CD14-positive monocyte (primary cell): ENCODE measurements around the gene SLC37A1. TPM values are rescaled to one million over a fixed set of nuclear protein-coding genes. Genes with fewer than 3 reads are reported as not detected.

ENCODE experiments used
- DNase-seq, 3 donors: peaks; one replicate each; pipeline ENCODE4 v3.0.0-alpha.2; 2011 to 2022
- H2AFZ ChIP-seq: 2 replicates; pipeline ENCODE4 v1.6.0; 2012; ENCODE audit warnings: mild to moderate bottlenecking, low read depth, low read length, inconsistent platforms; ENCODE audit not compliant: insufficient read depth, poor library complexity, severe bottlenecking
- H3K27ac ChIP-seq, 2 donors: 1 replicate in 1 of 2; 2 replicates in 1 of 2; pipeline ENCODE4 v1.5.1; 2012 to 2013; ENCODE audit warnings: low read length in 2 of 2, control low read depth in 1 of 2, inconsistent platforms in 1 of 2, low read depth in 1 of 2, mild to moderate bottlenecking in 1 of 2
- H3K27me3 ChIP-seq, 2 donors: one replicate each; pipeline versions ENCODE4 v1.6.0 to v1.6.1; 2011 to 2013; ENCODE audit warnings: low read length in 2 of 2; ENCODE audit not compliant: control insufficient read depth in 2 of 2, insufficient read depth in 2 of 2
- H3K36me3 ChIP-seq, 2 donors: replicated peaks in 1 of 2; 1 replicate in 1 of 2; 2 replicates in 1 of 2; pipeline versions ENCODE4 v1.5.1 to v1.6.1; 2012 to 2013; ENCODE audit warnings: low read length in 2 of 2, control low read depth in 1 of 2, inconsistent platforms in 1 of 2, mild to moderate bottlenecking in 1 of 2; ENCODE audit not compliant: insufficient read depth in 2 of 2, control insufficient read depth in 1 of 2
- H3K4me1 ChIP-seq, 2 donors: 1 replicate in 1 of 2; 2 replicates in 1 of 2; pipeline versions ENCODE4 v1.5.1 to v1.6.1; 2012 to 2013; ENCODE audit warnings: low read length in 2 of 2, control low read depth in 1 of 2, inconsistent platforms in 1 of 2, mild to moderate bottlenecking in 1 of 2, moderate library complexity in 1 of 2; ENCODE audit not compliant: insufficient read depth in 2 of 2, control insufficient read depth in 1 of 2
- H3K4me2 ChIP-seq: replicated peaks from 2 replicates; pipeline ENCODE3; 2012; ENCODE audit warnings: low read length, moderate library complexity, mild to moderate bottlenecking; ENCODE audit not compliant: poor library complexity, severe bottlenecking; ENCODE audit errors: extremely low read depth
- H3K4me3 ChIP-seq, 3 experiments: fragments of 200-600 bp in 1 of 3; sonication (generic) in 1 of 3; replicated peaks in 1 of 3; 1 replicate in 2 of 3; 2 replicates in 1 of 3; pipeline ENCODE4 v1.5.1; 2011 to 2013; ENCODE audit warnings: low read length in 3 of 3, mild to moderate bottlenecking in 3 of 3, control low read depth in 2 of 3, low read depth in 2 of 3, inconsistent platforms in 1 of 3, moderate library complexity in 1 of 3
- H3K79me2 ChIP-seq: 2 replicates; pipeline ENCODE4 v1.6.0; 2012; ENCODE audit warnings: mild to moderate bottlenecking, control low read depth, inconsistent platforms, low read length, moderate library complexity; ENCODE audit not compliant: insufficient read depth
- H3K9ac ChIP-seq: 2 replicates; pipeline ENCODE4 v1.6.0; 2017; ENCODE audit warnings: low read length, mild to moderate bottlenecking; ENCODE audit not compliant: insufficient read depth, poor library complexity, severe bottlenecking
- H3K9me3 ChIP-seq, 2 donors: replicated peaks in 1 of 2; 1 replicate in 1 of 2; 2 replicates in 1 of 2; pipeline versions ENCODE4 v1.5.1 to v1.6.1; 2012 to 2013; ENCODE audit warnings: low read length in 2 of 2, control low read depth in 1 of 2; ENCODE audit not compliant: control insufficient read depth in 1 of 2, insufficient read depth in 1 of 2
- H4K20me1 ChIP-seq: 2 replicates; pipeline ENCODE4 v1.6.0; 2012; ENCODE audit warnings: mild to moderate bottlenecking, low read length, control low read depth, moderate library complexity; ENCODE audit not compliant: insufficient read depth
- H3K27ac Mint-ChIP-seq, 7 donors: one replicate each; pipeline ENCODE4 v1.8.0; 2020; ENCODE audit warnings: mild to moderate bottlenecking in 7 of 7, mixed read lengths in 7 of 7, moderate library complexity in 6 of 7, inconsistent platforms in 2 of 7
- H3K27me3 Mint-ChIP-seq, 3 donors: one replicate each; pipeline ENCODE4 v1.8.0; 2021 to 2022; ENCODE audit warnings: low read depth in 3 of 3, mild to moderate bottlenecking in 3 of 3, mixed read lengths in 3 of 3, moderate library complexity in 3 of 3, inconsistent platforms in 1 of 3
- H3K36me3 Mint-ChIP-seq, 2 donors: one replicate each; pipeline ENCODE4 v1.8.0; 2020; ENCODE audit warnings: mixed read lengths in 2 of 2, inconsistent platforms in 1 of 2, mild to moderate bottlenecking in 1 of 2
- H3K4me1 Mint-ChIP-seq: one replicate; pipeline ENCODE4 v1.8.0; 2020; ENCODE audit warnings: mild to moderate bottlenecking, mixed read lengths
- H3K4me3 Mint-ChIP-seq, 2 donors: one replicate each; pipeline ENCODE4 v1.8.0; 2020; ENCODE audit warnings: mild to moderate bottlenecking in 2 of 2, mixed read lengths in 2 of 2, moderate library complexity in 1 of 2
- H3K9me3 Mint-ChIP-seq, 7 donors: one replicate each; pipeline ENCODE4 v1.8.0; 2020 to 2022; ENCODE audit warnings: mixed read lengths in 7 of 7, mild to moderate bottlenecking in 6 of 7, moderate library complexity in 6 of 7, inconsistent platforms in 2 of 7
- WGBS: methylation state at CpG from one replicate; pipeline ENCODE4 v1.1.5; 2013; ENCODE audit warnings: missing lambda C conversion rate; ENCODE audit not compliant: insufficient coverage; 5-methylcytosine and 5-hydroxymethylcytosine counted together
- intact Hi-C, 2 donors: fragments of 100-400 bp; cut with micrococcal nuclease; formaldehyde crosslinking; loops; one replicate each; pipeline versions ENCODE4 v1.15.0 to v1.15.1; 2023
- polyA plus RNA-seq, 3 donors: library from polyadenylated mRNA; depleted of rRNA in 1 of 3; unstranded in 2 of 3; stranded (reverse) in 1 of 3; fragments of 300-500 nt in 2 of 3; fragments of >200 nt in 1 of 3; fragmentation: Illumina TruSeq in 2 of 3; gene quantifications; 1 replicate in 2 of 3; 2 replicates in 1 of 3; pipeline ENCODE4 v1.2.3, GENCODE V29; 2012 to 2021
- TF ChIP-seq, protein P1 (sequence below): fragments of 200-600 bp; IDR thresholded peaks from one replicate; pipeline ENCODE4 v1.8.0; 2022; ENCODE audit warnings: antibody characterized with exemption, mild to moderate bottlenecking

Gene SLC37A1
- polyA plus RNA-seq, 3 donors = 2.7 to 12.4 (median 4.3) TPM

DNA sequence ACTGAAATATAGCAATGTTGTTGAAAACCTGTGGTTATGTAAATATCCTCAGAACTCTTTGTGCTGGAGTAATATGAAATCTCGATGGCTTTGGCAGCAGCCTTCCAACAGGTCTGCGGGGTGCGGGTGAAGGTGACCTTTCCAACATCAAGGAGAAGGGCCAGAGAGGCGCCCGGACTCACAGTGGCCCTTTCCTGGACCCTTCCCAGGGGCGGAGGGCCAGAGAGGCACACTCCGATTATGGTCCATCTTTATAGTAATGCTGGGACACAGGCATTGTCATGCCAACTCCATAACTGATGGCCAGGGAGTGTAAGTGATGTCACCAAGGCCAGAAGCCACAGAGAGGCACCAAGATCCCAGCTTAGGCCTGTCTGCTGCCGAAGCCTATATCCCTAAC lies 18.1 kb downstream of the SLC37A1 start:
- Histone ChIP-seq H3K4me3 (no peak overlapping the region), H3K79me2 (no peaks in the 10 kb centered on the region), H3K36me3 (peaks cover 10 to 42% of the 10 kb centered on the region in 2 donors), H3K4me1 (peaks cover 37 to 45% of the 10 kb centered on the region in 2 donors), H2AFZ (no peak overlapping the region), H3K27ac (no peak overlapping the region), H3K4me2 (no peak overlapping the region), H3K9me3 (no peaks in the 10 kb centered on the region), H4K20me1 (no peaks in the 10 kb centered on the region), H3K9ac (no peak overlapping the region), H3K27me3 (no peaks in the 10 kb centered on the region)
- DNase-seq = no peak
- peaks cover 47% of the 10 kb centered on the region for H3K4me1 Mint-ChIP-seq
- H3K9me3 Mint-ChIP-seq = peaks cover 0 to 2% (median 0%) of the 10 kb centered on the region in 7 donors
- H3K27me3 Mint-ChIP-seq = peaks cover 0 to 3% (median 2%) of the 10 kb centered on the region in 3 donors
- intact Hi-C loops = loop anchor here in 1 of 2 donors (5.0 kb wide), 1 partner anchor 34 kb away; the partner anchor contains the start of gene RSPH1
- peak overlapping the region in 1 of 7 donors; percentile 70 for H3K27ac Mint-ChIP-seq
- no peak overlapping the region for H3K4me3 Mint-ChIP-seq
- H3K36me3 Mint-ChIP-seq = peaks cover 41 to 45% of the 10 kb centered on the region in 2 donors
- WGBS = 94% methylated on average over 7 of the region's 8 CpGs
- TF ChIP-seq, protein P1, sequence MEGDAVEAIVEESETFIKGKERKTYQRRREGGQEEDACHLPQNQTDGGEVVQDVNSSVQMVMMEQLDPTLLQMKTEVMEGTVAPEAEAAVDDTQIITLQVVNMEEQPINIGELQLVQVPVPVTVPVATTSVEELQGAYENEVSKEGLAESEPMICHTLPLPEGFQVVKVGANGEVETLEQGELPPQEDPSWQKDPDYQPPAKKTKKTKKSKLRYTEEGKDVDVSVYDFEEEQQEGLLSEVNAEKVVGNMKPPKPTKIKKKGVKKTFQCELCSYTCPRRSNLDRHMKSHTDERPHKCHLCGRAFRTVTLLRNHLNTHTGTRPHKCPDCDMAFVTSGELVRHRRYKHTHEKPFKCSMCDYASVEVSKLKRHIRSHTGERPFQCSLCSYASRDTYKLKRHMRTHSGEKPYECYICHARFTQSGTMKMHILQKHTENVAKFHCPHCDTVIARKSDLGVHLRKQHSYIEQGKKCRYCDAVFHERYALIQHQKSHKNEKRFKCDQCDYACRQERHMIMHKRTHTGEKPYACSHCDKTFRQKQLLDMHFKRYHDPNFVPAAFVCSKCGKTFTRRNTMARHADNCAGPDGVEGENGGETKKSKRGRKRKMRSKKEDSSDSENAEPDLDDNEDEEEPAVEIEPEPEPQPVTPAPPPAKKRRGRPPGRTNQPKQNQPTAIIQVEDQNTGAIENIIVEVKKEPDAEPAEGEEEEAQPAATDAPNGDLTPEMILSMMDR = no peak

DNA sequence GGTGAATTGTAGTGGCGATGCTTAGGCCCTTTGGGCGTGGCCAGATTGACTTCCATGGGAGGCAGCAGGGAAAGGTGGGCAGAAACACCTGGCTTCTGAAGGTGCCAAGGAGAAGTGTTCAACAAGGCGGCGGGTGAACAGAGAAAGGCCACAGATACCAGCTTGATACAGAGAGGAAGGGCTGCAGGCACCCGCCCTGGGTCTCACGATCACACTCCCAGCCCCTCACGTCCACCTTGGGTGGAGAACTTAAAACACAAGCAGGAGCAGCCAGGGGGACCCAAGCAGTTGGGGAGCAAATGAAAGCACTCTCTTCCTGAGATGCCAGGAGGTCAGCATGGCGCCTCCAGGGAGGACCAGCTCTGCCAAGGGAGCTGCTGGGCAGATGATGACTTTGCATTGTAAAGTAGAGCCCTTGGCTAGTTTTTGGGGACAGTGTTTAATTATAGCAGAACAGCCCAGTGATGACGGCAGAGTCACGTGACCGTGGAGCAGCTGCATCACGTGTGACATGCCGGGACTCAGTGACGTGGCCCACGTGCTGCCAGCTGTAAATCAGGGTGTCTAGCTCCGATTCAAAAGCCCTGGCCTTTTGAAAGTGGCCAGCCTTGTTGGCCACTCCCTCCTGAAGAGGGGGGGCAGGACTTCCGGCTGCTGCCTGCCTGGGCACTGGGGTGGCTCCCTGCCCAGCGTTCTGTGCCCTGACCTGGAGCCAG lies 19.0 kb downstream of the SLC37A1 start:
- no peak overlapping the region for H3K9ac ChIP-seq
- peak; percentile 81 to 89 (median 88) for DNase-seq
- Mint-ChIP-seq H3K27me3 (peaks cover 0 to 3% (median 2%) of the 10 kb centered on the region in 3 donors), H3K9me3 (peaks cover 0 to 2% (median 0%) of the 10 kb centered on the region in 7 donors), H3K4me3 (peak overlapping the region; percentile 9 to 48), H3K4me1 (peaks cover 39% of the 10 kb centered on the region), H3K36me3 (peaks cover 41 to 49% of the 10 kb centered on the region in 2 donors), H3K27ac (peak overlapping the region; percentile 42 to 87 (median 74))
- H3K27ac ChIP-seq = peak overlapping the region in 1 of 2 donors; percentile 30
- H3K27me3 ChIP-seq = no peaks in the 10 kb centered on the region
- H3K4me1 ChIP-seq = peaks cover 32 to 37% of the 10 kb centered on the region in 2 donors
- H3K79me2 ChIP-seq = no peaks in the 10 kb centered on the region
- TF ChIP-seq, protein P1 = no peak
- H3K4me3 ChIP-seq = no peak overlapping the region
- H3K9me3 ChIP-seq = no peaks in the 10 kb centered on the region
- no peaks in the 10 kb centered on the region for H4K20me1 ChIP-seq
- H2AFZ ChIP-seq = no peak overlapping the region
- H3K36me3 ChIP-seq = peaks cover 10 to 50% of the 10 kb centered on the region in 2 donors
- WGBS = 38% methylated on average over 16 of the region's 18 CpGs
- intact Hi-C loops = loop anchor here in 1 of 2 donors (5.0 kb wide), 1 partner anchor 35 kb away; the partner anchor contains the start of gene RSPH1
- H3K4me2 ChIP-seq = peak overlapping the region; percentile 14
